ENCODE data around the gene WNT3. TPM values are rescaled to one million over a fixed set of nuclear protein-coding genes. Genes with fewer than 3 reads are reported as not detected.

WNT3 gene
- total RNA-seq, 2 experiments from 2014 or later = 4.9 to 5.1 TPM

- TF ChIP-seq EZH2phosphoT487 (IDR thresholded peaks at IDR 0.05; ENCODE audit: borderline replicate concordance, low read depth, low read length) (no peak), CTCF (conservative IDR thresholded peaks at IDR 0.05; ENCODE audit: low read length) (no peak)
- Histone ChIP-seq H3K4me2 (ENCODE audit: low read length) (no peak overlapping the region), H3K4me1 (ENCODE audit: insufficient read depth, low read length, poor library complexity, severe bottlenecking) (peaks cover 20% of the 10 kb centered on the region), H3K9me3 (ENCODE audit: low read length) (no peaks in the 10 kb centered on the region), H3K4me3 (ENCODE audit: low read depth, low read length, poor library complexity, severe bottlenecking) (no peak overlapping the region), H3K79me2 (ENCODE audit: insufficient read depth, low read depth, low read length) (no peaks in the 10 kb centered on the region), H3K36me3 (ENCODE audit: insufficient read depth, low read length) (no peaks in the 10 kb centered on the region), H2AFZ (ENCODE audit: low read length) (no peak overlapping the region), H3K27ac (ENCODE audit: low read depth, low read length, poor library complexity, severe bottlenecking) (no peak overlapping the region), H3K9me2 (ENCODE audit: insufficient read depth, low read length) (no peaks in the 10 kb centered on the region), H4K20me1 (ENCODE audit: insufficient read depth, low read length) (no peaks in the 10 kb centered on the region)
- intact Hi-C loops (cut with micrococcal nuclease; ENCODE audit: unreplicated experiment) = no loop called here
- no TSS peak for BruUV-seq (replicated peaks)
- ChIA-PET POLR2A (no interaction called here), CTCF (ENCODE audit: unreplicated experiment) (no interaction called here)
- DNase-seq (ENCODE audit: low spot score) = no peak
Measured at GRCh38 chr17:46780003-46780373, 38.5 kb downstream of the WNT3 start.

- intact Hi-C loops (cut with micrococcal nuclease; ENCODE audit: unreplicated experiment) = no loop called here
- H3K4me3 ChIP-seq (ENCODE audit: low read depth, low read length, poor library complexity, severe bottlenecking) = no peak overlapping the region
- H3K27ac ChIP-seq (ENCODE audit: low read depth, low read length, poor library complexity, severe bottlenecking) = no peak overlapping the region
- H2AFZ ChIP-seq (ENCODE audit: low read length) = no peak overlapping the region
- no peak overlapping the region for H3K4me2 ChIP-seq (ENCODE audit: low read length)
- no TSS peak for BruUV-seq (replicated peaks)
- no peaks in the 10 kb centered on the region for H3K9me2 ChIP-seq (ENCODE audit: insufficient read depth, low read length)
- no peaks in the 10 kb centered on the region for H3K9me3 ChIP-seq (ENCODE audit: low read length)
- DNase-seq (ENCODE audit: low spot score) = peak; percentile 30
- H3K79me2 ChIP-seq (ENCODE audit: insufficient read depth, low read depth, low read length) = no peaks in the 10 kb centered on the region
- H3K4me1 ChIP-seq (ENCODE audit: insufficient read depth, low read length, poor library complexity, severe bottlenecking) = peaks cover 22% of the 10 kb centered on the region
- H3K36me3 ChIP-seq (ENCODE audit: insufficient read depth, low read length) = no peaks in the 10 kb centered on the region
- no peak for TF ChIP-seq CTCF (conservative IDR thresholded peaks at IDR 0.05; ENCODE audit: low read length)
- TF ChIP-seq EZH2phosphoT487 (IDR thresholded peaks at IDR 0.05; ENCODE audit: borderline replicate concordance, low read depth, low read length) = no peak
- ChIA-PET CTCF (ENCODE audit: unreplicated experiment) (no interaction called here), POLR2A (no interaction called here)
- H4K20me1 ChIP-seq (ENCODE audit: insufficient read depth, low read length) = no peaks in the 10 kb centered on the region
Measured at GRCh38 chr17:46777943-46778915, 40.3 kb downstream of the WNT3 start.
